Progenitor cell of endocrine pancreas (in vitro differentiated cells): Measurements from ENCODE around the gene PIGP. TPM values are rescaled to one million over a fixed set of nuclear protein-coding genes. Genes with fewer than 3 reads are reported as not detected.
A peak's percentile ranks its signal among the peaks of the same experiment; 100 is the strongest.
"Not testable (repeated sequence)": the region's sequence is repeated elsewhere in the genome, so short reads cannot be mapped to it uniquely, and the experiment has no call there.

Experiments
- DNase-seq: peaks from one replicate; pipeline ENCODE4 v3.0.0; 2021; ENCODE audit warnings: low spot score; ENCODE audit not compliant: unreplicated experiment
- H3K27ac Mint-ChIP-seq: 2 replicates; pipeline ENCODE4 v1.8.0; 2021; ENCODE audit warnings: mild to moderate bottlenecking, moderate library complexity, mixed read lengths
- H3K27me3 Mint-ChIP-seq: 2 replicates; pipeline ENCODE4 v1.8.0; 2021; ENCODE audit warnings: mixed read lengths
- H3K36me3 Mint-ChIP-seq: 2 replicates; pipeline ENCODE4 v1.8.0; 2022; ENCODE audit warnings: mixed read lengths; ENCODE audit not compliant: insufficient read depth
- H3K4me1 Mint-ChIP-seq: 2 replicates; pipeline ENCODE4 v1.8.0; 2021; ENCODE audit warnings: low read depth, mixed read lengths
- H3K4me3 Mint-ChIP-seq: 2 replicates; pipeline ENCODE4 v1.8.0; 2021; ENCODE audit warnings: low read depth, mild to moderate bottlenecking, moderate library complexity, mixed read lengths
- H3K9me3 Mint-ChIP-seq: 2 replicates; pipeline ENCODE4 v1.8.0; 2021; ENCODE audit warnings: low read depth, mixed read lengths
- total RNA-seq: library from RNA; stranded (reverse); gene quantifications from 2 replicates; pipeline ENCODE4 v1.2.1, GENCODE V29; 2021
- TF ChIP-seq, protein P1 (sequence below): fragments of 200-600 bp; sonication (generic); IDR thresholded peaks from one replicate; pipeline ENCODE4 v1.5.0; 2021; ENCODE audit warnings: antibody characterized with exemption, mild to moderate bottlenecking; ENCODE audit not compliant: unreplicated experiment

The PIGP gene
- total RNA-seq, 1 donor from 2014 or later: 17.8 TPM

DNA sequence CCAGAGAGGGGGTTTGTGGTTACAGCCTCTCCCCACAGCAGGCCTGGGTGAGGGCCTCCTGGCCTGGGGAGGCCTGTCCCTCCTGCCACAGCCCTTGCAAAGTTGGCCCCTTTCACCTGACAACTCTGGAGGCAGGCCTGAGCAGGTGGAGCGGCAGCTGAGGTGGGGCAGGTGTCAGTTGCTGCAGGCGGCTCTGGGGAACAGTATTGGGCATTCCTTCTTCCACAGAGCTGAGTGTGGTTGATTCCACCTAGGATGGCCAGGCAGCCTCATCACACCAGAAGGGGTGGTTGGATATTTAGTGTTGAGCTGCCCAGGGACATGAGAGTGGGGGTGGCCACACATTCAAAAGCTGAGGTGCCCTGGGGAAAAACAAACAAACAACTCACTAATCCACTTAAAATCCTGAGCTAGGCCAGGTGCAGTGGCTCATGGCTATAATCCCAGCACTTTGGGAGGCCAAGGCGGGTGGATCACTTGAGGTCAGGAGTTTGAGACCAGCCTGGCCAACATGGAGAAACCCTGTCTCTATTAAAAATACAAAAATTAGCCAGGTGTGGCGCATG, 31.1 kb downstream of the PIGP start:
- H3K36me3 Mint-ChIP-seq: peaks cover 5% of the 10 kb centered on the region
- DNase-seq: no peak
- TF ChIP-seq, protein P1, sequence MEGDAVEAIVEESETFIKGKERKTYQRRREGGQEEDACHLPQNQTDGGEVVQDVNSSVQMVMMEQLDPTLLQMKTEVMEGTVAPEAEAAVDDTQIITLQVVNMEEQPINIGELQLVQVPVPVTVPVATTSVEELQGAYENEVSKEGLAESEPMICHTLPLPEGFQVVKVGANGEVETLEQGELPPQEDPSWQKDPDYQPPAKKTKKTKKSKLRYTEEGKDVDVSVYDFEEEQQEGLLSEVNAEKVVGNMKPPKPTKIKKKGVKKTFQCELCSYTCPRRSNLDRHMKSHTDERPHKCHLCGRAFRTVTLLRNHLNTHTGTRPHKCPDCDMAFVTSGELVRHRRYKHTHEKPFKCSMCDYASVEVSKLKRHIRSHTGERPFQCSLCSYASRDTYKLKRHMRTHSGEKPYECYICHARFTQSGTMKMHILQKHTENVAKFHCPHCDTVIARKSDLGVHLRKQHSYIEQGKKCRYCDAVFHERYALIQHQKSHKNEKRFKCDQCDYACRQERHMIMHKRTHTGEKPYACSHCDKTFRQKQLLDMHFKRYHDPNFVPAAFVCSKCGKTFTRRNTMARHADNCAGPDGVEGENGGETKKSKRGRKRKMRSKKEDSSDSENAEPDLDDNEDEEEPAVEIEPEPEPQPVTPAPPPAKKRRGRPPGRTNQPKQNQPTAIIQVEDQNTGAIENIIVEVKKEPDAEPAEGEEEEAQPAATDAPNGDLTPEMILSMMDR: no peak
- H3K27ac Mint-ChIP-seq: no peak overlapping the region
- H3K4me3 Mint-ChIP-seq: no peak overlapping the region
- H3K27me3 Mint-ChIP-seq: no peaks in the 10 kb centered on the region
- H3K9me3 Mint-ChIP-seq: no peaks in the 10 kb centered on the region
- H3K4me1 Mint-ChIP-seq: peaks cover 6% of the 10 kb centered on the region

DNA sequence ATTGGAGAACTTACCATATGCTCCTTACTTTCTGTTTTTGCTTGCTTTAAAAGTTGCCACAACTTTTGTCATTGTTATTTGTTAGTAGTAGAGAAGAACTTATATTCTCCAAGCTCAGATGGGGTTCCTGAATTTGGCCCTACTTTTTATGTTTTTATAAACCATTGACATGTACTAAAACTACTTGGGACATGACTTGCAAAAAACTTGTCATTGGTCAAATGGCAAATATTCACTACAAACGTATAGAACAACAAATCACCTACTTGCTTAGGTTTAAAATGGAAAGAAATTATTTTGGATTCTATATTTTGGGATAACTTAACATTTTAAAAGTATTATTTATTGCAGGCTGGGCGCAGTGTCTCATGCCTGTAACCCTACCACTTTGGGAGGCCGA, 32.7 kb downstream of the PIGP start:
- Mint-ChIP-seq H3K4me3 (no peak overlapping the region), H3K36me3 (no peaks in the 10 kb centered on the region), H3K27ac (no peak overlapping the region), H3K4me1 (no peaks in the 10 kb centered on the region), H3K9me3 (no peaks in the 10 kb centered on the region), H3K27me3 (no peaks in the 10 kb centered on the region)
- TF ChIP-seq, protein P1: no peak
- no peak for DNase-seq

DNA sequence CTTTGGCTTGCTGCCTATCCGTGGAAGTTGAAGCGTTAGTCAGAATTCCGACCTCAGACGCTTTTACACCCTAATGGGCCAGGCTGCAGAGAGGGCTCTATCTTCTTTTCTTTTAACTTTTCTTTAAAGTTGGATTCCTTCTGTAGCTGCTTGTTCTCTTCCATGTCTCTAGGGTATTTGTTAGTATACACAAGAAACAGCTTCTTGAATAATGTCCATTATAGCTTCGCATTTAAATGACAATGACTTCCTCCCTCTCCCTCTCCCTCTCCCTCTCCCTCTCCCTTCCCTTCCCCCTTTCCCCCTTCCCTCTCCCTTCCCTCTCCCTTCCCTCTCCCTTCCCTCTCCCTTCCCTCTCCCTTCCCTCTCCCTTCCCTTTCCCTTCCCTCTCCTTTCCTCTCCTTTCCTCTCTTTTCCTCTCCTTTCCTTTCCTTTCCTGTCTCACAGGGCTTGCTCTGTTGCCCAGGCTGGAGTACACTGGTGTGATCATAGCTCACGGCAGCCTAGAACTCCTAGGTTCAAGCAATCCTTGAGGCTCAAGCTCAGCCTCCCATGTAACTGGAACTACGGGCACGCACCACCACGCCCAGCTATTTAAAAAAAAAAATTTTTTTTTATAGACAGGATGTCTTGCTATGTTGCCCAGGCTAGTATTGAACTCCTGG, 33.3 kb downstream of the PIGP start:
- Mint-ChIP-seq H3K4me1 (no peaks in the 10 kb centered on the region), H3K27me3 (no peaks in the 10 kb centered on the region), H3K36me3 (no peaks in the 10 kb centered on the region), H3K27ac (no peak overlapping the region), H3K4me3 (no peak overlapping the region), H3K9me3 (no peaks in the 10 kb centered on the region)
- TF ChIP-seq, protein P1: no peak
- no peak for DNase-seq

DNA sequence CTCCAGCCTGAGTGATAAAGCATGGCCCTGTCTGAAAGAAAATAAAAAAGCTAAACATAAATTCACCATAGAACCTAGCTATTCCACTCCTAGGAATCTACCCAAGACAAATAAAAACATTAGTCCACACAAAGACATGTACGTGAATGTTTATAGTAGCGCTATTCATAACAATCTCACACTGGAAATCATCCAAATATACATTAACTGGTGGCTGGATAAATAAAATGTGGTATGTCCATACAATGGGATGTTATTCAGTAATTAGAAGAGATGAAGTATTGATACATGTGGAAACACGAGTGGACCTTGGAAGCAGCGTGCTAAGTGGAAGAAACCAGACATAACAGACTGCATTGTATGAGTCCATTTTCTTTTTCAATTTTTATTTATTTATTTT, 36.7 kb downstream of the PIGP start:
- Mint-ChIP-seq H3K27ac (peak overlapping the region; percentile 13), H3K27me3 (no peaks in the 10 kb centered on the region)

DNA sequence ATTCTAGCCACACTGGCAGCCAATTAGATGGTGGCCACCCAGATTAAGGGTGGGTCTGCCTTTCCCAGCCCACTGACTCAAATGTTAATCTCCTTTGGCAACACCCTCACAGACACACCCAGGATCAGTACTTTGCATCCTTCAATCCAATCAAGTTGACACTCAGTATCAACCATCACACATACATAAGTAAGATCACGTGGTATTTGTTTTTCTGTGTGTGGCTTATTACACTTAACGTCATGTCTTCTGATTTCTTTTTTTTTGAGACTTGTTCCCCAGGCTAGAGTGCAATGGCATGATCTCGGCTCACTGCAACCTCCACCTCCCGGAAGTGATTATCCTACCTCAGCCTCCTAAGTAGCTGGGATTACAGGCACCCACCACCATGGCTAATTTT, 38.5 kb downstream of the PIGP start:
- H3K27me3 Mint-ChIP-seq, H3K4me1 Mint-ChIP-seq, DNase-seq, H3K4me3 Mint-ChIP-seq, H3K36me3 Mint-ChIP-seq, H3K27ac Mint-ChIP-seq, H3K9me3 Mint-ChIP-seq: not testable (repeated sequence)

More for the DNA sequence above, 36.7 kb downstream of the PIGP start:
- Mint-ChIP-seq H3K4me3 (no peak overlapping the region), H3K4me1 (no peaks in the 10 kb centered on the region), H3K9me3 (no peaks in the 10 kb centered on the region), H3K36me3 (peaks cover 2% of the 10 kb centered on the region)
- TF ChIP-seq, protein P1: no peak
- no peak for DNase-seq
